ENCODE data around the gene ZBTB3. TPM values are rescaled to one million over a fixed set of nuclear protein-coding genes. Genes with fewer than 3 reads are reported as not detected.

Gene ZBTB3
- total and polyA plus RNA-seq, 2 of the 13 experiments (the other 11 are each of a cell fraction or from before 2014, with no cell fraction given) = 3.4 to 5.2 TPM

GRCh38 chr11:62787005-62787759 is 33.2 kb upstream of the ZBTB3 start, which contains the start of gene TMEM179B (continued):
- TF ChIP-seq ZNF280D (CRISPR knock-in tag; IDR thresholded peaks at IDR 0.05) (0 out of 2 replicates have a peak, but pooled peaks have one; percentile 52), PAXIP1 (CRISPR knock-in tag; conservative IDR thresholded peaks at IDR 0.05) (peak; percentile 68), RARG (CRISPR knock-in tag; IDR thresholded peaks at IDR 0.05; ENCODE audit: low read depth) (no peak; the same call in 1 of the 2 replicates), TOPORS (CRISPR knock-in tag; IDR thresholded peaks at IDR 0.05) (peak; percentile 97), MTA1 (CRISPR knock-in tag; IDR thresholded peaks at IDR 0.05; ENCODE audit: borderline replicate concordance) (peak; percentile 87), ZNF629 (CRISPR knock-in tag; conservative IDR thresholded peaks at IDR 0.05) (peak; percentile 38; the same call in 1 of the 2 replicates), PITX1 (CRISPR knock-in tag; IDR thresholded peaks at IDR 0.05) (peak; percentile 87), ZNF513 (CRISPR knock-in tag; conservative IDR thresholded peaks at IDR 0.05) (0 out of 2 replicates have a peak, but pooled peaks have one; percentile 14), HOXA9 (CRISPR knock-in tag; IDR thresholded peaks at IDR 0.05; ENCODE audit: borderline replicate concordance) (0 out of 2 replicates have a peak, but pooled peaks have one; percentile 18), FOXO1 (CRISPR knock-in tag; IDR thresholded peaks at IDR 0.05) (peak; percentile 58; the same call in 1 of the 2 replicates), IRF9 (CRISPR knock-in tag; IDR thresholded peaks at IDR 0.05; ENCODE audit: borderline replicate concordance) (peak; percentile 89), TAF1 (CRISPR knock-in tag; IDR thresholded peaks at IDR 0.05) (peak; percentile 95), RARA (CRISPR knock-in tag; IDR thresholded peaks at IDR 0.05) (no peak; the same call in 1 of the 2 replicates), ZNF17 (CRISPR knock-in tag; IDR thresholded peaks at IDR 0.05) (no peak), JUND (CRISPR knock-in tag; IDR thresholded peaks at IDR 0.05) (peak; percentile 78), ZNF281 (CRISPR knock-in tag; IDR thresholded peaks at IDR 0.05; ENCODE audit: borderline replicate concordance) (no peak)
